DOHH2 (cell line): ENCODE results near the gene NAA25.

ENCODE experiments used
- EZH2phosphoT487 ChIP-seq: fragments of 200-600 bp; sonication (generic); IDR thresholded peaks from 2 replicates; pipeline ENCODE4 v1.6.1; 2017; ENCODE audit warnings: borderline replicate concordance, mild to moderate bottlenecking, antibody characterized with exemption, low read length, moderate library complexity, mixed read lengths
- TF ChIP-seq, protein P1 (sequence below): fragments of 200-600 bp; sonication (generic); IDR thresholded peaks from one replicate; pipeline ENCODE4 v1.5.1; 2014; ENCODE audit warnings: antibody characterized with exemption, mild to moderate bottlenecking, low read depth, low read length; ENCODE audit not compliant: poor library complexity, severe bottlenecking

DNA sequence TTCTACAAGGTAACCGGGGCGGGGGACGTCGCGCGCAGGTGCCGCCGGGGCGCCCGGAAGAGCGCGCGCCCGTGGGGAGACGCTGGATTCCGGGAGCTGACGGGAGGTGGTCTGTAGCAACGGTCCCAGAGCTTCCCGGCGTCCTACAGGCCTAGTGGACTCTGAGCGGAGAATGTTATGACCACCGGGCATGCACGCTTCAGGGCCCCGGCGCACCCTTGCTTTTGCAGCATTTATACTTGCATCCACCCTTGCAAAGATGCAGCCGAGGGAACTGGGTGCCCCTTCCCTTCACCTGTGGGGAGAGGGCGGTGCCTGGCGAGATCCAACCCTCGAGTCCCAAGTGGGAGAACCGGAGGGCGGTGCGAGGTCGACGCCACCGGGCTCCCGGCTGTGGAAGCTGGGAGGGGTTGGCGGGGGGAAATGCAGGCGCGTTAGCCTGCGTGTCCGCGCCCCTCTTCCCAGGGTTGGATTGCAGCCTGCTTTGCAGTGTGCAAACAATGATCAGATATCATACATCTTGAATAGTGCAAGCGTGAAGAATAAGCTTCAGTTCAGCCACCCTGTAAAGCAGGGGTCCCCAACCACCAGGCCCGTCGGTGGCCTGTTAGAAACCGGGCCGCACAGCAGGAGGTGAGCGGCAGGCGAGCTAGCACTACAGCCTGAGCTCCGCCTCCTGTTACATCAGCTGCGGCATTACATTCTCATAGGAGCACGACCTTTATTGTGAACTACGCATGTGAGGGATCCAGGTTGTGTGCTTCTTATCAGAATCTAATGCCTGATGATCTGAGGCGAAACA is 94.8 kb downstream of the NAA25 start:
- no peak for TF ChIP-seq EZH2phosphoT487
- TF ChIP-seq, protein P1, sequence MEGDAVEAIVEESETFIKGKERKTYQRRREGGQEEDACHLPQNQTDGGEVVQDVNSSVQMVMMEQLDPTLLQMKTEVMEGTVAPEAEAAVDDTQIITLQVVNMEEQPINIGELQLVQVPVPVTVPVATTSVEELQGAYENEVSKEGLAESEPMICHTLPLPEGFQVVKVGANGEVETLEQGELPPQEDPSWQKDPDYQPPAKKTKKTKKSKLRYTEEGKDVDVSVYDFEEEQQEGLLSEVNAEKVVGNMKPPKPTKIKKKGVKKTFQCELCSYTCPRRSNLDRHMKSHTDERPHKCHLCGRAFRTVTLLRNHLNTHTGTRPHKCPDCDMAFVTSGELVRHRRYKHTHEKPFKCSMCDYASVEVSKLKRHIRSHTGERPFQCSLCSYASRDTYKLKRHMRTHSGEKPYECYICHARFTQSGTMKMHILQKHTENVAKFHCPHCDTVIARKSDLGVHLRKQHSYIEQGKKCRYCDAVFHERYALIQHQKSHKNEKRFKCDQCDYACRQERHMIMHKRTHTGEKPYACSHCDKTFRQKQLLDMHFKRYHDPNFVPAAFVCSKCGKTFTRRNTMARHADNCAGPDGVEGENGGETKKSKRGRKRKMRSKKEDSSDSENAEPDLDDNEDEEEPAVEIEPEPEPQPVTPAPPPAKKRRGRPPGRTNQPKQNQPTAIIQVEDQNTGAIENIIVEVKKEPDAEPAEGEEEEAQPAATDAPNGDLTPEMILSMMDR = no peak
